GM12878 (cell line): Measurements from ENCODE around the gene GABBR1. TPM values are rescaled to one million over a fixed set of nuclear protein-coding genes. Genes with fewer than 3 reads are reported as not detected.

Experiments
- ATAC-seq: fragments of 200-7000 bp; cut with Tn5 transposase; 3 replicates; pipeline ENCODE4 v1.9.1; 2020; ENCODE audit warnings: mild to moderate bottlenecking, moderate library complexity
- BruUV-seq: library from RNA; stranded (reverse); fragments of 400-500 nt; replicated peaks from 2 replicates; lab custom pipeline; 2021; lab: Mats Ljungman, UMichigan
- CTCF ChIA-PET: fragments of 300-600 bp; sonication (Branson Sonifier 250); formaldehyde crosslinking; extraction: SDS; loops from one replicate; lab custom pipeline; 2021; ENCODE audit warnings: inconsistent platforms; lab: Yijun Ruan, JAX
- POLR2A ChIA-PET: fragments of 350-600 bp; formaldehyde crosslinking; extraction: SDS; loops from one replicate; lab custom pipeline; 2021; ENCODE audit warnings: inconsistent platforms; lab: Charles Lee
- RAD21 ChIA-PET: fragments of 300-600 bp; sonication (Branson Sonifier 250); formaldehyde crosslinking; loops from one replicate; lab custom pipeline; 2023; ENCODE audit warnings: antibody characterized with exemption; ENCODE audit not compliant: unreplicated experiment; lab: Charles Lee
- SMC1A ChIA-PET: fragments of 300-600 bp; sonication (Branson Sonifier 250); formaldehyde crosslinking; loops from one replicate; lab custom pipeline; 2023; ENCODE audit not compliant: unreplicated experiment, uncharacterized antibody; lab: Charles Lee
- DNase-seq: peaks from one replicate; pipeline ENCODE4 v3.0.0-alpha.2; 2011; ENCODE audit warnings: low read depth, low spot score
- FAIRE-seq: peaks from 3 replicates; lab custom pipeline; 2011; peaks lifted over from hg19 to GRCh38; lab: Jason Lieb, UNC
- H2AFZ ChIP-seq: 2 replicates; pipeline ENCODE4 v1.6.0; 2011; ENCODE audit warnings: low read depth, low read length, control low read depth; ENCODE audit not compliant: control insufficient read depth
- H3K27ac ChIP-seq: 2 replicates; pipeline ENCODE4 v1.5.1; 2011; ENCODE audit warnings: control low read depth; ENCODE audit not compliant: control insufficient read depth, insufficient read depth
- H3K27me3 ChIP-seq, 2 experiments: replicated peaks in 1 of 2; 2 replicates each; pipeline versions ENCODE4 v1.6.0 to v1.6.1; 2011; ENCODE audit warnings: low read length in 1 of 2; ENCODE audit not compliant: control insufficient read depth in 2 of 2, insufficient read depth in 2 of 2
- H3K36me3 ChIP-seq, 2 experiments: 2 replicates each; pipeline ENCODE4 v1.5.1; 2011; ENCODE audit warnings: low read length in 1 of 2; ENCODE audit not compliant: control insufficient read depth in 2 of 2, insufficient read depth in 2 of 2
- H3K4me1 ChIP-seq: 2 replicates; pipeline ENCODE4 v1.6.1; 2011; ENCODE audit warnings: mild to moderate bottlenecking, low read length, moderate library complexity, mixed read lengths; ENCODE audit not compliant: control insufficient read depth, insufficient read depth
- H3K4me2 ChIP-seq: 2 replicates; pipeline ENCODE4 v1.6.0; 2011; ENCODE audit warnings: control low read depth; ENCODE audit not compliant: control insufficient read depth, insufficient read depth
- H3K4me3 ChIP-seq: fragments of 200-600 bp; sonication (generic); 2 replicates; pipeline ENCODE4 v1.5.1; 2016
- H3K79me2 ChIP-seq: 2 replicates; pipeline ENCODE4 v1.6.0; 2011; ENCODE audit warnings: low read length; ENCODE audit not compliant: control insufficient read depth, insufficient read depth
- H3K9ac ChIP-seq: 2 replicates; pipeline ENCODE4 v1.8.0; 2011; ENCODE audit warnings: low read length, control low read depth, mixed read lengths; ENCODE audit not compliant: control insufficient read depth, insufficient read depth
- H3K9me3 ChIP-seq: replicated peaks from 3 replicates; pipeline ENCODE4 v1.5.1; 2011; ENCODE audit warnings: mild to moderate bottlenecking, low read length; ENCODE audit not compliant: control insufficient read depth, insufficient read depth
- H4K20me1 ChIP-seq: 2 replicates; pipeline ENCODE4 v1.6.0; 2011; ENCODE audit not compliant: control insufficient read depth, insufficient read depth
- HCFC1 ChIP-seq: fragments of 150-350 bp; IDR thresholded peaks from 2 replicates; pipeline ENCODE4 v1.6.1; 2014; ENCODE audit warnings: low read length
- HSF1 ChIP-seq: fragments of 150-350 bp; IDR thresholded peaks from 2 replicates; pipeline ENCODE4 v1.6.1; 2014; ENCODE audit warnings: mild to moderate bottlenecking, low read depth, low read length
- JUNB ChIP-seq: IDR thresholded peaks from 2 replicates; pipeline ENCODE4 v1.6.1; 2016; ENCODE audit warnings: antibody characterized with exemption, mild to moderate bottlenecking
- KLF5 ChIP-seq: fragments of 450-650 bp; IDR thresholded peaks from 2 replicates; pipeline ENCODE4 v1.6.1; 2014; ENCODE audit warnings: mild to moderate bottlenecking; ENCODE audit not compliant: partially characterized antibody
- SREBF2 ChIP-seq: IDR thresholded peaks from 2 replicates; pipeline ENCODE4 v1.6.1; 2012; ENCODE audit warnings: mild to moderate bottlenecking, low read length
- WGBS: methylation state at CpG from one replicate; pipeline ENCODE4 v1.1.6; 2016; ENCODE audit warnings: low lambda C conversion rate; ENCODE audit not compliant: insufficient replicate concordance, insufficient coverage; ENCODE audit errors: missing lambda C conversion rate; 5-methylcytosine and 5-hydroxymethylcytosine counted together
- in situ Hi-C: fragments of 300-500 bp; cut with MboI; formaldehyde crosslinking; loops from 9 replicates; pipeline ENCODE4 v1.14.3; 2018; ENCODE audit warnings: mixed read lengths
- intact Hi-C: fragments of 100-400 bp; cut with micrococcal nuclease; formaldehyde crosslinking; loops from one replicate; pipeline ENCODE4 v1.14.2; 2022; ENCODE audit not compliant: unreplicated experiment
- polyA plus RNA-seq, 11 experiments: library from polyadenylated mRNA; depleted of rRNA in 4 of 11; unstranded in 6 of 11; stranded (reverse) in 5 of 11; fragments of >200 nt; fragmentation: Nextera tagmentation in 4 of 11; fragmentation: Illumina TruSeq in 1 of 11; extraction: Ambion mirVana in 4 of 11; extraction: Trizol in 1 of 11; gene quantifications; 1 replicate in 1 of 11; 2 replicates in 10 of 11; pipeline versions ENCODE4 v1.2.1 to v1.2.3, GENCODE V29; 2011 to 2016; ENCODE audit warnings: inconsistent platforms in 2 of 11, missing spikeins in 2 of 11, low read depth in 1 of 11
- total RNA-seq, 4 experiments: library from RNA; depleted of rRNA in 3 of 4; stranded (reverse); fragments of >200 nt in 3 of 4; fragmentation: Illumina TruSeq in 1 of 4; extraction: Trizol in 1 of 4; gene quantifications; 2 replicates each; pipeline versions ENCODE4 v1.2.1 to v1.2.3, GENCODE V29; 2013 to 2021
- TF ChIP-seq, protein P1 (sequence below): fragments of 150-350 bp; IDR thresholded peaks from 2 replicates; pipeline ENCODE4 v1.6.1; 2016; ENCODE audit warnings: low read depth, low read length

GABBR1 gene
- total and polyA plus RNA-seq, 10 of the 15 experiments (the other 5 are each of a cell fraction or from before 2014, with no cell fraction given), result 0.11 to 5.2 (median 1.0) TPM

DNA sequence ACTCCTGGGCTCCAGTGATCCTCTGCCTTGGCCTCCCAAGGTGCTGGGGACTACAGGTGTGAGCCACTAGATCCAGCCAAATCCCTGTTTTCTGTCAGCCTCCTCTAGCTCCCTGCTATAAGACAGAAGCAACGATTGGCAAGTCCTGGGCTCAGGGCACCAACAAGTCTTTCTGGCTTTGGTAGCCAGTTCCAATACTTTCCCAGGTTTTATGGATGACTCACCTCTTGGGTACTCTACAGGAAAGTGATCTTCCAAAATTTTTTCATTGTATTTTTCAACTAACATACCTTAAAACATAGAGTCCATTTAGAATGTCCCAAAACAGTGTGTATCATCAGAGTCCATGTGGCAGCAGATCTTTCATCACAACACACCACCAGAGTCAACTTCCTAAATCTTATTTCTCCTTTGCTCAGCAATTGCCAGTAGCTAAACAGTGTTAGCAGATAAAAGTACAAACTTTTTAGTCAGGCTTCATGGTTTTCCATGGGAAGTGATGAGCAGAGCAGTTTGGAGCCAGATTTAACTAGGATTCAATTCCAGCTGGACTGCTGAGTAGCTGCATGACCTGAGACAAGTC is 13.3 kb downstream of the GABBR1 start:
- POLR2A ChIA-PET, result no interaction called here
- RAD21 ChIA-PET, result no interaction called here
- CTCF ChIA-PET, result no interaction called here

More for the DNA sequence above, 13.3 kb downstream of the GABBR1 start:
- Histone ChIP-seq H3K9ac (no peak overlapping the region), H4K20me1 (no peaks in the 10 kb centered on the region), H3K79me2 (no peaks in the 10 kb centered on the region), H3K4me3 (no peak overlapping the region), H2AFZ (no peak overlapping the region), H3K4me1 (no peaks in the 10 kb centered on the region), H3K36me3 (no peaks in the 10 kb centered on the region; a peak in 1 of 4 replicates), H3K4me2 (no peak overlapping the region), H3K9me3 (no peaks in the 10 kb centered on the region), H3K27ac (no peak overlapping the region), H3K27me3 (no peaks in the 10 kb centered on the region)
- FAIRE-seq (no peak), ATAC-seq (no peak), DNase-seq (no peak)
- SMC1A ChIA-PET, result no interaction called here
- in situ Hi-C loops, result no loop called here
- WGBS, result 77% methylated on average over 1 of the region's 1 CpG
- TF ChIP-seq JUNB (no peak), KLF5 (no peak), SREBF2 (no peak), HCFC1 (no peak), HSF1 (no peak)
- TF ChIP-seq, protein P1, sequence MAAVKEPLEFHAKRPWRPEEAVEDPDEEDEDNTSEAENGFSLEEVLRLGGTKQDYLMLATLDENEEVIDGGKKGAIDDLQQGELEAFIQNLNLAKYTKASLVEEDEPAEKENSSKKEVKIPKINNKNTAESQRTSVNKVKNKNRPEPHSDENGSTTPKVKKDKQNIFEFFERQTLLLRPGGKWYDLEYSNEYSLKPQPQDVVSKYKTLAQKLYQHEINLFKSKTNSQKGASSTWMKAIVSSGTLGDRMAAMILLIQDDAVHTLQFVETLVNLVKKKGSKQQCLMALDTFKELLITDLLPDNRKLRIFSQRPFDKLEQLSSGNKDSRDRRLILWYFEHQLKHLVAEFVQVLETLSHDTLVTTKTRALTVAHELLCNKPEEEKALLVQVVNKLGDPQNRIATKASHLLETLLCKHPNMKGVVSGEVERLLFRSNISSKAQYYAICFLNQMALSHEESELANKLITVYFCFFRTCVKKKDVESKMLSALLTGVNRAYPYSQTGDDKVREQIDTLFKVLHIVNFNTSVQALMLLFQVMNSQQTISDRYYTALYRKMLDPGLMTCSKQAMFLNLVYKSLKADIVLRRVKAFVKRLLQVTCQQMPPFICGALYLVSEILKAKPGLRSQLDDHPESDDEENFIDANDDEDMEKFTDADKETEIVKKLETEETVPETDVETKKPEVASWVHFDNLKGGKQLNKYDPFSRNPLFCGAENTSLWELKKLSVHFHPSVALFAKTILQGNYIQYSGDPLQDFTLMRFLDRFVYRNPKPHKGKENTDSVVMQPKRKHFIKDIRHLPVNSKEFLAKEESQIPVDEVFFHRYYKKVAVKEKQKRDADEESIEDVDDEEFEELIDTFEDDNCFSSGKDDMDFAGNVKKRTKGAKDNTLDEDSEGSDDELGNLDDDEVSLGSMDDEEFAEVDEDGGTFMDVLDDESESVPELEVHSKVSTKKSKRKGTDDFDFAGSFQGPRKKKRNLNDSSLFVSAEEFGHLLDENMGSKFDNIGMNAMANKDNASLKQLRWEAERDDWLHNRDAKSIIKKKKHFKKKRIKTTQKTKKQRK, result no peak
- no TSS peak for BruUV-seq
- intact Hi-C loops, result no loop called here
